H1 (cell line): ENCODE measurements around the gene PLD5. TPM values are rescaled to one million over a fixed set of nuclear protein-coding genes. Genes with fewer than 3 reads are reported as not detected.

Experiments
- CTCF ChIA-PET: fragments of 300-600 bp; sonication (Branson Sonifier 250); formaldehyde crosslinking; loops from one replicate; lab custom pipeline; 2021; ENCODE audit not compliant: partially characterized antibody; lab: Charles Lee
- POLR2A ChIA-PET: fragments of 300-600 bp; sonication (Branson Sonifier 250); formaldehyde crosslinking; loops from one replicate; lab custom pipeline; 2021; ENCODE audit warnings: inconsistent platforms; ENCODE audit not compliant: partially characterized antibody; lab: Charles Lee
- DNase-seq, 2 experiments: peaks; one replicate each; pipeline versions ENCODE4 v3.0.0 to v3.0.0-alpha.2; 2010 to 2022; ENCODE audit warnings: low spot score in 2 of 2, low read depth in 1 of 2, mixed read lengths in 1 of 2
- FAIRE-seq: peaks from 2 replicates; lab custom pipeline; 2011; peaks lifted over from hg19 to GRCh38; lab: Jason Lieb, UNC
- H2AFZ ChIP-seq: 2 replicates; pipeline ENCODE4 v1.8.1; 2012; ENCODE audit warnings: low read length, inconsistent platforms
- H2AK5ac ChIP-seq: 2 replicates; pipeline ENCODE4 v1.6.1; 2013; ENCODE audit warnings: low read depth, low read length
- H2BK120ac ChIP-seq: replicated peaks from 2 replicates; pipeline ENCODE3; 2013; ENCODE audit warnings: low read depth, low read length, inconsistent platforms
- H2BK12ac ChIP-seq: 2 replicates; pipeline ENCODE4 v1.6.1; 2013; ENCODE audit warnings: low read depth, low read length
- H2BK15ac ChIP-seq: 2 replicates; pipeline ENCODE4 v1.6.1; 2013; ENCODE audit warnings: low read length
- H2BK20ac ChIP-seq: 2 replicates; pipeline ENCODE4 v1.6.1; 2013; ENCODE audit warnings: low read length
- H2BK5ac ChIP-seq: 2 replicates; pipeline ENCODE4 v1.6.1; 2013; ENCODE audit warnings: low read depth, low read length
- H3K14ac ChIP-seq: 2 replicates; pipeline ENCODE4 v1.6.1; 2013; ENCODE audit warnings: inconsistent platforms; ENCODE audit not compliant: insufficient read length
- H3K18ac ChIP-seq: 2 replicates; pipeline ENCODE4 v1.6.1; 2013; ENCODE audit warnings: low read length; ENCODE audit errors: extremely low read depth
- H3K23ac ChIP-seq: 2 replicates; pipeline ENCODE4 v1.6.1; 2013; ENCODE audit warnings: inconsistent platforms; ENCODE audit not compliant: insufficient read length
- H3K23me2 ChIP-seq: 2 replicates; pipeline ENCODE4 v1.6.1; 2013; ENCODE audit warnings: low read depth, low read length
- H3K27ac ChIP-seq: 2 replicates; pipeline ENCODE4 v1.6.1; 2011; ENCODE audit warnings: low read depth, low read length, inconsistent platforms
- H3K27me3 ChIP-seq, 4 experiments: replicated peaks in 1 of 4; 1 replicate in 1 of 4; 2 replicates in 3 of 4; pipeline versions ENCODE4 v1.6.1 to v1.8.1; 2011 to 2013; ENCODE audit warnings: low read length in 3 of 4, mild to moderate bottlenecking in 3 of 4, inconsistent platforms in 2 of 4, mixed read lengths in 2 of 4, moderate library complexity in 1 of 4; ENCODE audit not compliant: control insufficient read depth in 3 of 4, insufficient read depth in 3 of 4; ENCODE audit errors: extremely low read depth in 1 of 4
- H3K36me3 ChIP-seq, 4 experiments: 2 replicates each; pipeline versions ENCODE4 v1.6.1 to v1.8.1; 2011 to 2013; ENCODE audit warnings: mild to moderate bottlenecking in 4 of 4, low read length in 3 of 4, moderate library complexity in 2 of 4, control low read depth in 1 of 4, inconsistent platforms in 1 of 4; ENCODE audit not compliant: insufficient read depth in 4 of 4, control insufficient read depth in 2 of 4
- H3K4ac ChIP-seq: replicated peaks from 2 replicates; pipeline ENCODE3; 2013; ENCODE audit warnings: low read length, low read depth, mixed read lengths, inconsistent platforms; ENCODE audit not compliant: insufficient read length
- H3K4me1 ChIP-seq, 4 experiments: replicated peaks in 1 of 4; 1 replicate in 1 of 4; 2 replicates in 3 of 4; pipeline versions ENCODE4 v1.6.1 to v1.8.1; 2011 to 2013; ENCODE audit warnings: low read length in 3 of 4, inconsistent platforms in 2 of 4, mixed read lengths in 1 of 4; ENCODE audit not compliant: insufficient read depth in 4 of 4, control insufficient read depth in 3 of 4
- H3K4me2 ChIP-seq, 2 experiments: 2 replicates each; pipeline versions ENCODE4 v1.6.1 to v1.8.1; 2011 to 2013; ENCODE audit warnings: low read depth in 2 of 2, low read length in 2 of 2, control low read depth in 1 of 2, inconsistent platforms in 1 of 2, mild to moderate bottlenecking in 1 of 2; ENCODE audit not compliant: insufficient read depth in 1 of 2
- H3K4me3 ChIP-seq, 4 experiments: fragments of 200-600, 300-600 bp in 1 of 4; sonication (generic), shearing (Covaris generic), sonication (Bioruptor Twin) in 1 of 4; 2 replicates each; pipeline versions ENCODE4 v1.5.1 to v1.8.1; 2011 to 2016; ENCODE audit warnings: low read length in 4 of 4, low read depth in 3 of 4, control low read depth in 2 of 4, inconsistent platforms in 2 of 4, mild to moderate bottlenecking in 2 of 4, mixed read lengths in 1 of 4, moderate library complexity in 1 of 4; ENCODE audit not compliant: insufficient read depth in 2 of 4; ENCODE audit errors: extremely low read depth in 1 of 4
- H3K56ac ChIP-seq: replicated peaks from 2 replicates; pipeline ENCODE3; 2013; ENCODE audit warnings: low read depth, mild to moderate bottlenecking, mixed read lengths, low read length, inconsistent platforms; ENCODE audit not compliant: insufficient read length
- H3K79me1 ChIP-seq: 2 replicates; pipeline ENCODE4 v1.6.1; 2013; ENCODE audit warnings: low read depth, low read length, control low read depth
- H3K79me2 ChIP-seq, 2 experiments: 2 replicates each; pipeline versions ENCODE4 v1.6.1 to v1.8.1; 2012 to 2013; ENCODE audit warnings: low read length in 2 of 2, mild to moderate bottlenecking in 2 of 2, inconsistent platforms in 1 of 2; ENCODE audit not compliant: insufficient read depth in 2 of 2, control insufficient read depth in 1 of 2
- H3K9ac ChIP-seq, 4 experiments: replicated peaks in 1 of 4; 1 replicate in 1 of 4; 2 replicates in 3 of 4; pipeline versions ENCODE4 v1.6.1 to v1.8.1; 2011 to 2013; ENCODE audit warnings: low read depth in 3 of 4, low read length in 3 of 4, control low read depth in 2 of 4, mild to moderate bottlenecking in 2 of 4, moderate library complexity in 2 of 4, inconsistent platforms in 1 of 4; ENCODE audit errors: extremely low read depth in 1 of 4
- H3K9me3 ChIP-seq, 2 experiments: 2 replicates each; pipeline versions ENCODE4 v1.6.1 to v1.8.1; 2012 to 2013; ENCODE audit warnings: mild to moderate bottlenecking in 2 of 2, moderate library complexity in 2 of 2, control low read depth in 1 of 2, inconsistent platforms in 1 of 2, low read depth in 1 of 2, low read length in 1 of 2, mixed read lengths in 1 of 2; ENCODE audit not compliant: insufficient read depth in 2 of 2
- H4K20me1 ChIP-seq, 2 experiments: replicated peaks in 1 of 2; 2 replicates each; pipeline versions ENCODE3 to v1.8.1; 2011 to 2013; ENCODE audit warnings: inconsistent platforms in 2 of 2, low read length in 2 of 2, mild to moderate bottlenecking in 1 of 2; ENCODE audit not compliant: insufficient read depth in 2 of 2, control insufficient read depth in 1 of 2
- H4K5ac ChIP-seq: 2 replicates; pipeline ENCODE4 v1.6.1; 2013; ENCODE audit warnings: low read length, low read depth, mixed read lengths, inconsistent platforms; ENCODE audit not compliant: insufficient read length
- H4K8ac ChIP-seq: 2 replicates; pipeline ENCODE4 v1.8.0; 2013; ENCODE audit warnings: mild to moderate bottlenecking, moderate library complexity, low read length, inconsistent platforms; ENCODE audit not compliant: insufficient read depth; ENCODE audit errors: extremely low read depth
- H4K91ac ChIP-seq: replicated peaks from 2 replicates; pipeline ENCODE3; 2013; ENCODE audit warnings: low read length, mixed read lengths, inconsistent platforms; ENCODE audit not compliant: insufficient read length
- BRCA1 ChIP-seq: IDR thresholded peaks from 2 replicates; pipeline ENCODE4 v1.6.1; 2012; ENCODE audit warnings: low read depth, low read length, improper control_type of control experiment
- CEBPB ChIP-seq: IDR thresholded peaks from 2 replicates; pipeline ENCODE4 v1.6.1; 2012; ENCODE audit warnings: low read depth, low read length
- CHD2 ChIP-seq: IDR thresholded peaks from 2 replicates; pipeline ENCODE4 v1.6.1; 2012; ENCODE audit warnings: low read length, improper control_type of control experiment
- CTBP2 ChIP-seq: IDR thresholded peaks from 2 replicates; pipeline ENCODE4 v1.7.0; 2011; ENCODE audit warnings: borderline replicate concordance, mild to moderate bottlenecking, moderate library complexity, mixed read lengths, low read length; ENCODE audit not compliant: insufficient read depth, insufficient read length
- FOSL1 ChIP-seq: IDR thresholded peaks from 2 replicates; pipeline ENCODE4 v1.6.1; 2011; ENCODE audit warnings: mild to moderate bottlenecking, low read depth, low read length, moderate library complexity; ENCODE audit not compliant: insufficient read depth
- GTF2F1 ChIP-seq: IDR thresholded peaks from 2 replicates; pipeline ENCODE4 v1.6.1; 2012; ENCODE audit warnings: low read depth, low read length, improper control_type of control experiment, borderline replicate concordance
- JUND ChIP-seq: IDR thresholded peaks from 2 replicates; pipeline ENCODE4 v1.6.1; 2011; ENCODE audit warnings: mild to moderate bottlenecking, improper control_type of control experiment, low read length
- MAFK ChIP-seq: IDR thresholded peaks from 2 replicates; pipeline ENCODE4 v1.6.1; 2012; ENCODE audit warnings: low read depth, mild to moderate bottlenecking, improper control_type of control experiment, low read length
- RFX5 ChIP-seq: IDR thresholded peaks from 2 replicates; pipeline ENCODE4 v1.6.1; 2011; ENCODE audit warnings: low read depth, low read length, improper control_type of control experiment, borderline replicate concordance
- RXRA ChIP-seq: IDR thresholded peaks from 2 replicates; pipeline ENCODE4 v1.6.1; 2011; ENCODE audit warnings: low read depth, mild to moderate bottlenecking, low read length, moderate library complexity; ENCODE audit not compliant: insufficient read depth
- SIRT6 ChIP-seq: IDR thresholded peaks from one replicate; pipeline ENCODE4 v1.7.1; 2012; ENCODE audit warnings: low read length, inconsistent platforms
- USF2 ChIP-seq: IDR thresholded peaks from 2 replicates; pipeline ENCODE4 v1.6.1; 2011; ENCODE audit warnings: low read length, improper control_type of control experiment
- YY1 ChIP-seq: IDR thresholded peaks from 2 replicates; pipeline ENCODE4 v1.6.1; 2011; ENCODE audit warnings: low read depth, mild to moderate bottlenecking, low read length
- ZNF274 ChIP-seq: IDR thresholded peaks from 2 replicates; pipeline ENCODE4 v1.7.0; 2012; ENCODE audit warnings: low read length, borderline replicate concordance; ENCODE audit errors: extremely low read depth
- WGBS, 2 experiments: shearing (Covaris generic) in 1 of 2; methylation state at CpG; one replicate each; pipeline versions ENCODE4 v1.1.6 to v1.1.7; 2013 to 2015; ENCODE audit warnings: low lambda C conversion rate in 2 of 2, mixed read lengths in 2 of 2, inconsistent platforms in 1 of 2, low coverage in 1 of 2, missing lambda C conversion rate in 1 of 2; ENCODE audit not compliant: insufficient replicate concordance in 2 of 2, insufficient coverage in 1 of 2, insufficient read length in 1 of 2; ENCODE audit errors: extremely low coverage in 1 of 2, missing lambda C conversion rate in 1 of 2; 5-methylcytosine and 5-hydroxymethylcytosine counted together
- polyA plus RNA-seq, 7 experiments: library from polyadenylated mRNA; depleted of rRNA in 3 of 7; stranded (reverse) in 5 of 7; unstranded in 2 of 7; fragments of >200 nt in 5 of 7; fragments of 200-250 nt in 2 of 7; gene quantifications; 1 replicate in 5 of 7; 2 replicates in 1 of 7; 4 replicates in 1 of 7; pipeline versions ENCODE4 v1.2.1 to v1.2.3, GENCODE V29; 2011 to 2013; ENCODE audit warnings: missing spikeins in 2 of 7, mixed read lengths in 2 of 7
- total RNA-seq: library from RNA; stranded (reverse); fragmentation: NEBNext Ultra II Directional; extraction: Animal tissue kit (Norgen Biotek cat#: 25700); gene quantifications from 2 replicates; pipeline ENCODE4 v1.2.1, GENCODE V29; 2021

The PLD5 gene
- total and polyA plus RNA-seq, 2 of the 8 experiments (the other 6 are each of a cell fraction or from before 2014, with no cell fraction given), result 0.86 to 8.5 TPM

- CTCF ChIA-PET, result interaction anchor here (0.6 to 1.2 kb wide), 2 partner anchors 8 to 40 kb away, joined by 3 to 7 read pairs; no protein-coding TSS in a partner anchor
- no peak overlapping the region for H4K8ac ChIP-seq
- no peak for TF ChIP-seq BRCA1
- TF ChIP-seq CEBPB, result no peak
- TF ChIP-seq CTBP2, result no peak
- no peak for TF ChIP-seq ZNF274
- TF ChIP-seq JUND, result no peak
- TF ChIP-seq SIRT6, result no peak
- TF ChIP-seq RXRA, result no peak
- TF ChIP-seq FOSL1, result no peak
- no peak for TF ChIP-seq GTF2F1
- TF ChIP-seq RFX5, result no peak
- no peak for TF ChIP-seq USF2
- TF ChIP-seq MAFK, result no peak
- no peak for TF ChIP-seq CHD2
- TF ChIP-seq YY1, result no peak
Measured at GRCh38 chr1:242228991-242229390, 295.5 kb downstream of the PLD5 start.

More at GRCh38 chr1:242228991-242229390, 295.5 kb downstream of the PLD5 start:
- H4K20me1 ChIP-seq, result no peaks in the 10 kb centered on the region
- no peak overlapping the region for H3K56ac ChIP-seq
- H3K36me3 ChIP-seq, result no peaks in the 10 kb centered on the region
- H2BK120ac ChIP-seq, result no peak overlapping the region
- no peaks in the 10 kb centered on the region for H3K27me3 ChIP-seq
- no peaks in the 10 kb centered on the region for H3K23me2 ChIP-seq
- no peak overlapping the region for H3K4me3 ChIP-seq
- H2BK5ac ChIP-seq, result no peak overlapping the region
- H3K9ac ChIP-seq, result no peak overlapping the region
- no peak for DNase-seq
- H3K23ac ChIP-seq, result no peak overlapping the region
- H2BK20ac ChIP-seq, result no peak overlapping the region
- H2AK5ac ChIP-seq, result no peak overlapping the region
- no peak overlapping the region for H2BK12ac ChIP-seq
- POLR2A ChIA-PET, result interaction anchor here (1.0 kb wide), 1 partner anchor 14 kb away, joined by 3 read pairs; no protein-coding TSS in a partner anchor
- H3K4me1 ChIP-seq, result peaks cover 0 to 10% (median 4%) of the 10 kb centered on the region in 4 experiments; a peak in 3 of 7 replicates
- no peaks in the 10 kb centered on the region for H3K9me3 ChIP-seq
- H2AFZ ChIP-seq, result no peak overlapping the region
- no peaks in the 10 kb centered on the region for H3K79me1 ChIP-seq
- no peak for FAIRE-seq
- no peak overlapping the region for H4K91ac ChIP-seq
- no peak overlapping the region for H3K4ac ChIP-seq
- H2BK15ac ChIP-seq, result no peak overlapping the region
- 91% methylated on average over 3 of the region's 3 CpGs; no CpG with 5 or more reads in 1 of the 2 experiments for WGBS, 2 experiments
- H3K4me2 ChIP-seq, result no peak overlapping the region
- no peak overlapping the region for H3K27ac ChIP-seq
- H3K14ac ChIP-seq, result no peak overlapping the region
- H4K5ac ChIP-seq, result no peak overlapping the region
- H3K18ac ChIP-seq, result no peak overlapping the region
- H3K79me2 ChIP-seq, result no peaks in the 10 kb centered on the region
